Breast epithelium (tissue), 3 donors: ENCODE data around the gene ABI3BP.

Experiments used
- POLR2A ChIP-seq: fragments of 450-650 bp; IDR thresholded peaks from one replicate; pipeline ENCODE4 v1.6.1; 2016; ENCODE audit warnings: antibody characterized with exemption, mild to moderate bottlenecking, moderate library complexity
- TF ChIP-seq, protein P1 (sequence below), 3 donors: fragments of 450-650 bp; IDR thresholded peaks; one replicate each; pipeline ENCODE4 v1.5.1; 2016 to 2017; ENCODE audit warnings: antibody characterized with exemption in 3 of 3, mild to moderate bottlenecking in 3 of 3, moderate library complexity in 3 of 3

- no peak for TF ChIP-seq POLR2A
- TF ChIP-seq, protein P1, sequence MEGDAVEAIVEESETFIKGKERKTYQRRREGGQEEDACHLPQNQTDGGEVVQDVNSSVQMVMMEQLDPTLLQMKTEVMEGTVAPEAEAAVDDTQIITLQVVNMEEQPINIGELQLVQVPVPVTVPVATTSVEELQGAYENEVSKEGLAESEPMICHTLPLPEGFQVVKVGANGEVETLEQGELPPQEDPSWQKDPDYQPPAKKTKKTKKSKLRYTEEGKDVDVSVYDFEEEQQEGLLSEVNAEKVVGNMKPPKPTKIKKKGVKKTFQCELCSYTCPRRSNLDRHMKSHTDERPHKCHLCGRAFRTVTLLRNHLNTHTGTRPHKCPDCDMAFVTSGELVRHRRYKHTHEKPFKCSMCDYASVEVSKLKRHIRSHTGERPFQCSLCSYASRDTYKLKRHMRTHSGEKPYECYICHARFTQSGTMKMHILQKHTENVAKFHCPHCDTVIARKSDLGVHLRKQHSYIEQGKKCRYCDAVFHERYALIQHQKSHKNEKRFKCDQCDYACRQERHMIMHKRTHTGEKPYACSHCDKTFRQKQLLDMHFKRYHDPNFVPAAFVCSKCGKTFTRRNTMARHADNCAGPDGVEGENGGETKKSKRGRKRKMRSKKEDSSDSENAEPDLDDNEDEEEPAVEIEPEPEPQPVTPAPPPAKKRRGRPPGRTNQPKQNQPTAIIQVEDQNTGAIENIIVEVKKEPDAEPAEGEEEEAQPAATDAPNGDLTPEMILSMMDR (IDR thresholded peaks at IDR 0.05), result no peak
Measured at GRCh38 chr3:100756441-100756840, 236.8 kb downstream of the ABI3BP start.
